ENCODE measurements around the gene ERG. TPM values are rescaled to one million over a fixed set of nuclear protein-coding genes. Genes with fewer than 3 reads are reported as not detected.

Gene ERG
- total and polyA plus RNA-seq, 9 of the 15 experiments (the other 6 are each of a cell fraction or from before 2014, with no cell fraction given), result 0.06 TPM; not detected in 8

DNA sequence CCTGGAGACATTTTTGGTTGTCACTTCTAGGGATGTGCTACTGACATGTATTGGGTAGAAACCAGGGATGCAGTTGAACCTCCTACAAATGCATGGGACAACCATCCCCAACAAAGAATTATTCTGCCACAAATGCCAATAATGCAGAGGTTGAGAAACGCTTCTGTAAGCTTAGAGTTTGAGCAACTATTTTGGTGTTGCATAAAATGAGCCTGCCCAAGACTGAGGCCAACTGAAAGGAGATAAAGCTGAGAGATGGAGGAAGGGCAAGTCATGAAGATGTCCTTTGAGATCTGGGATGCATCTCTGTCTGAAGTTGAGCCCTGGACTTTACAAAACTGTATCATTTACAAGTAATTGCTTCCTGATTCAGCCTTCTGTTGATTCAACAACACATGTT, 134.6 kb downstream of the ERG start:
- ATAC-seq (no peak), DNase-seq (ENCODE audit: extremely low read depth in 1 of 4, low spot score in 3 of 4) (no peak), FAIRE-seq (no peak)
- no peak overlapping the region for H2AFZ ChIP-seq (ENCODE audit: low read depth, low read length)
- H3K79me2 ChIP-seq (ENCODE audit: control insufficient read depth, insufficient read depth, low read length), result no peaks in the 10 kb centered on the region
- H4K20me1 ChIP-seq (replicated peaks; ENCODE audit: control insufficient read depth, insufficient read depth, low read length), result no peaks in the 10 kb centered on the region
- H3K4me1 ChIP-seq (replicated peaks in 1 of 2; ENCODE audit: control insufficient read depth in 2 of 2, insufficient read depth in 2 of 2, low read length in 2 of 2), result no peaks in the 10 kb centered on the region
- 0% methylated on average over 1 of the region's 1 CpG for WGBS (ENCODE audit: insufficient coverage, low coverage, missing lambda C conversion rate)
- no peaks in the 10 kb centered on the region for H3K9me1 ChIP-seq (ENCODE audit: control insufficient read depth, insufficient read depth, low read length)
- H3K27me3 ChIP-seq (ENCODE audit: control insufficient read depth in 2 of 2, insufficient read depth in 2 of 2, low read length in 2 of 2), result no peaks in the 10 kb centered on the region; a peak in 1 of 5 replicates
- intact Hi-C loops (cut with micrococcal nuclease), result no loop called here
- H3K36me3 ChIP-seq (ENCODE audit: control insufficient read depth, insufficient read depth, low read length), result no peaks in the 10 kb centered on the region
- H3K27ac ChIP-seq (ENCODE audit: extremely low read depth, low read depth, low read length), result no peak overlapping the region
- ChIA-PET CTCF (ENCODE audit: low intra/inter-chr PET ratio) (no interaction called here), POLR2A (no interaction called here)
- H3K9ac ChIP-seq (ENCODE audit: insufficient read depth in 1 of 2, low read depth in 2 of 2, low read length in 2 of 2), result no peak overlapping the region
- TF ChIP-seq, protein P1, sequence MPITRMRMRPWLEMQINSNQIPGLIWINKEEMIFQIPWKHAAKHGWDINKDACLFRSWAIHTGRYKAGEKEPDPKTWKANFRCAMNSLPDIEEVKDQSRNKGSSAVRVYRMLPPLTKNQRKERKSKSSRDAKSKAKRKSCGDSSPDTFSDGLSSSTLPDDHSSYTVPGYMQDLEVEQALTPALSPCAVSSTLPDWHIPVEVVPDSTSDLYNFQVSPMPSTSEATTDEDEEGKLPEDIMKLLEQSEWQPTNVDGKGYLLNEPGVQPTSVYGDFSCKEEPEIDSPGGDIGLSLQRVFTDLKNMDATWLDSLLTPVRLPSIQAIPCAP (CRISPR knock-in tag; IDR thresholded peaks at IDR 0.05; ENCODE audit: borderline replicate concordance), result no peak
- TF ChIP-seq, protein P2, sequence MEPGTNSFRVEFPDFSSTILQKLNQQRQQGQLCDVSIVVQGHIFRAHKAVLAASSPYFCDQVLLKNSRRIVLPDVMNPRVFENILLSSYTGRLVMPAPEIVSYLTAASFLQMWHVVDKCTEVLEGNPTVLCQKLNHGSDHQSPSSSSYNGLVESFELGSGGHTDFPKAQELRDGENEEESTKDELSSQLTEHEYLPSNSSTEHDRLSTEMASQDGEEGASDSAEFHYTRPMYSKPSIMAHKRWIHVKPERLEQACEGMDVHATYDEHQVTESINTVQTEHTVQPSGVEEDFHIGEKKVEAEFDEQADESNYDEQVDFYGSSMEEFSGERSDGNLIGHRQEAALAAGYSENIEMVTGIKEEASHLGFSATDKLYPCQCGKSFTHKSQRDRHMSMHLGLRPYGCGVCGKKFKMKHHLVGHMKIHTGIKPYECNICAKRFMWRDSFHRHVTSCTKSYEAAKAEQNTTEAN (CRISPR knock-in tag; IDR thresholded peaks at IDR 0.05), result no peak
- TF ChIP-seq, protein P3, sequence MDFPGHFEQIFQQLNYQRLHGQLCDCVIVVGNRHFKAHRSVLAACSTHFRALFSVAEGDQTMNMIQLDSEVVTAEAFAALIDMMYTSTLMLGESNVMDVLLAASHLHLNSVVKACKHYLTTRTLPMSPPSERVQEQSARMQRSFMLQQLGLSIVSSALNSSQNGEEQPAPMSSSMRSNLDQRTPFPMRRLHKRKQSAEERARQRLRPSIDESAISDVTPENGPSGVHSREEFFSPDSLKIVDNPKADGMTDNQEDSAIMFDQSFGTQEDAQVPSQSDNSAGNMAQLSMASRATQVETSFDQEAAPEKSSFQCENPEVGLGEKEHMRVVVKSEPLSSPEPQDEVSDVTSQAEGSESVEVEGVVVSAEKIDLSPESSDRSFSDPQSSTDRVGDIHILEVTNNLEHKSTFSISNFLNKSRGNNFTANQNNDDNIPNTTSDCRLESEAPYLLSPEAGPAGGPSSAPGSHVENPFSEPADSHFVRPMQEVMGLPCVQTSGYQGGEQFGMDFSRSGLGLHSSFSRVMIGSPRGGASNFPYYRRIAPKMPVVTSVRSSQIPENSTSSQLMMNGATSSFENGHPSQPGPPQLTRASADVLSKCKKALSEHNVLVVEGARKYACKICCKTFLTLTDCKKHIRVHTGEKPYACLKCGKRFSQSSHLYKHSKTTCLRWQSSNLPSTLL (IDR thresholded peaks at IDR 0.05), result no peak
- H3K4me2 ChIP-seq (ENCODE audit: insufficient read depth, low read length), result no peak overlapping the region
- BruUV-seq (replicated peaks), result no TSS peak
- H3K9me3 ChIP-seq (replicated peaks; ENCODE audit: control insufficient read depth, insufficient read depth, low read depth, low read length), result no peaks in the 10 kb centered on the region
- no peak overlapping the region for H3K4me3 ChIP-seq
- in situ Hi-C loops (cut with MboI), result no loop called here
